Neural cell (in vitro differentiated cells): Measurements from ENCODE around the gene PCGF3. TPM values are rescaled to one million over a fixed set of nuclear protein-coding genes. Genes with fewer than 3 reads are reported as not detected.

Experiments used
- H2AFZ ChIP-seq: fragments of 200-600, 300-800 bp; sonication (generic), shearing (Covaris generic); 2 replicates; pipeline ENCODE4 v1.6.0; 2014; ENCODE audit warnings: low read depth, mild to moderate bottlenecking, antibody characterized with exemption, low read length, moderate library complexity
- H3F3A ChIP-seq: fragments of 200-600 bp; shearing (Covaris generic); 2 replicates; pipeline ENCODE4 v1.6.1; 2016; ENCODE audit warnings: mild to moderate bottlenecking, moderate library complexity, mixed read lengths, antibody characterized with exemption, low read length; ENCODE audit not compliant: insufficient read depth, poor library complexity, severe bottlenecking
- H3K27ac ChIP-seq: fragments of 200-600, 300-800 bp; sonication (generic), shearing (Covaris generic); 2 replicates; pipeline ENCODE4 v1.5.1; 2014; ENCODE audit warnings: mild to moderate bottlenecking, low read length, moderate library complexity
- H3K27me3 ChIP-seq: fragments of 300-800, 200-600 bp; sonication (generic), shearing (Covaris generic); 2 replicates; pipeline ENCODE4 v1.6.0; 2014; ENCODE audit warnings: mild to moderate bottlenecking, low read depth, low read length, moderate library complexity; ENCODE audit not compliant: insufficient read depth
- H3K36me3 ChIP-seq: fragments of 300-800, 200-600 bp; sonication (generic), shearing (Covaris generic); 2 replicates; pipeline ENCODE4 v1.5.1; 2014; ENCODE audit warnings: mild to moderate bottlenecking, antibody characterized with exemption, low read length, moderate library complexity; ENCODE audit not compliant: insufficient read depth
- H3K4me2 ChIP-seq: fragments of 300-800, 200-600 bp; sonication (generic), shearing (Covaris generic); 2 replicates; pipeline ENCODE4 v1.6.0; 2014; ENCODE audit warnings: mild to moderate bottlenecking, low read length
- H3K4me3 ChIP-seq: fragments of 300-800, 200-600 bp; sonication (generic), shearing (Covaris generic); 2 replicates; pipeline ENCODE4 v1.5.1; 2014; ENCODE audit warnings: mild to moderate bottlenecking, low read length, moderate library complexity
- H3K79me2 ChIP-seq: fragments of 200-600 bp; shearing (Covaris generic); replicated peaks from 2 replicates; pipeline ENCODE4 v1.6.0; 2014; ENCODE audit warnings: mild to moderate bottlenecking, low read length, moderate library complexity; ENCODE audit not compliant: insufficient read depth
- H3K9ac ChIP-seq: fragments of 300-800, 200-600 bp; sonication (generic), shearing (Covaris generic); 2 replicates; pipeline ENCODE4 v1.6.1; 2016; ENCODE audit warnings: mild to moderate bottlenecking, low read length, mixed read lengths
- H3K9me2 ChIP-seq: fragments of 200-600 bp; shearing (Covaris generic); 2 replicates; pipeline ENCODE4 v1.6.1; 2016; ENCODE audit warnings: mild to moderate bottlenecking, low read length, mixed read lengths; ENCODE audit not compliant: insufficient read depth
- H3K9me3 ChIP-seq: fragments of 200-600, 300-800 bp; sonication (generic), shearing (Covaris generic); 2 replicates; pipeline ENCODE4 v1.6.1; 2016; ENCODE audit warnings: mild to moderate bottlenecking, mixed run types, low read length, moderate library complexity, mixed read lengths
- H4K20me1 ChIP-seq: fragments of 200-600 bp; shearing (Covaris generic); 2 replicates; pipeline ENCODE4 v1.6.1; 2016; ENCODE audit warnings: mild to moderate bottlenecking, mixed run types; ENCODE audit not compliant: insufficient read depth
- CTCF ChIP-seq: fragments of 450-650 bp; IDR thresholded peaks from 2 replicates; pipeline ENCODE4 v1.5.1; 2014; ENCODE audit warnings: antibody characterized with exemption, mild to moderate bottlenecking, moderate library complexity; ENCODE audit not compliant: poor library complexity, severe bottlenecking
- EP300 ChIP-seq: fragments of 450-650 bp; conservative IDR thresholded peaks from 2 replicates; pipeline ENCODE4 v1.6.1; 2014; ENCODE audit warnings: antibody characterized with exemption, mild to moderate bottlenecking, moderate library complexity; ENCODE audit not compliant: poor library complexity, severe bottlenecking
- EZH2 ChIP-seq: fragments of 200-600, 300-800 bp; shearing (Covaris generic), sonication (generic); IDR thresholded peaks from 2 replicates; pipeline ENCODE4 v1.6.1; 2014; ENCODE audit warnings: antibody characterized with exemption, low read length, borderline replicate concordance, mild to moderate bottlenecking; ENCODE audit not compliant: insufficient read depth, poor library complexity, severe bottlenecking
- MXI1 ChIP-seq: fragments of 450-650 bp; conservative IDR thresholded peaks from 2 replicates; pipeline ENCODE4 v1.6.1; 2014; ENCODE audit warnings: antibody characterized with exemption, mild to moderate bottlenecking; ENCODE audit not compliant: poor library complexity, severe bottlenecking
- POLR2AphosphoS5 ChIP-seq: IDR thresholded peaks from 2 replicates; pipeline ENCODE4 v1.6.1; 2012
- RAD21 ChIP-seq: fragments of 450-650 bp; conservative IDR thresholded peaks from 2 replicates; pipeline ENCODE4 v1.6.1; 2014; ENCODE audit warnings: antibody characterized with exemption, mild to moderate bottlenecking, moderate library complexity
- REST ChIP-seq: IDR thresholded peaks from 2 replicates; pipeline ENCODE4 v1.6.1; 2012; ENCODE audit warnings: borderline replicate concordance
- SMC3 ChIP-seq: fragments of 450-650 bp; conservative IDR thresholded peaks from 2 replicates; pipeline ENCODE4 v1.6.1; 2014; ENCODE audit warnings: antibody characterized with exemption, mild to moderate bottlenecking, moderate library complexity; ENCODE audit not compliant: poor library complexity
- TAF1 ChIP-seq: IDR thresholded peaks from 2 replicates; pipeline ENCODE4 v1.6.1; 2012; ENCODE audit warnings: low read depth
- polyA plus RNA-seq: library from polyadenylated mRNA; depleted of rRNA; stranded (reverse); fragments of >200 nt; gene quantifications from 2 replicates; pipeline ENCODE4 v1.2.3, GENCODE V29; 2014

Gene PCGF3
- polyA plus RNA-seq, 1 donor from 2014 or later, result 117 TPM

- Histone ChIP-seq H3K27ac (no peak overlapping the region), H4K20me1 (peaks cover 26% of the 10 kb centered on the region), H3K9me3 (no peaks in the 10 kb centered on the region), H3K9ac (no peak overlapping the region), H3K27me3 (no peaks in the 10 kb centered on the region), H3K36me3 (no peaks in the 10 kb centered on the region), H3K4me2 (no peak overlapping the region), H2AFZ (no peak overlapping the region), H3K9me2 (no peaks in the 10 kb centered on the region), H3F3A (no peaks in the 10 kb centered on the region), H3K79me2 (peaks cover 42% of the 10 kb centered on the region), H3K4me3 (no peak overlapping the region)
- TF ChIP-seq POLR2AphosphoS5, result no peak
- no peak for TF ChIP-seq RAD21
- no peak for TF ChIP-seq MXI1
- no peak for TF ChIP-seq EP300
- TF ChIP-seq SMC3, result no peak
- no peak for TF ChIP-seq TAF1
- no peak for TF ChIP-seq EZH2
- TF ChIP-seq REST, result no peak
- no peak for TF ChIP-seq CTCF
These were observed 12.8 kb downstream of the PCGF3 start for GRCh38 chr4:718460-718859.

- Histone ChIP-seq H3K9ac (no peak overlapping the region), H3K27me3 (no peaks in the 10 kb centered on the region), H3K27ac (no peak overlapping the region), H3K79me2 (peaks cover 46% of the 10 kb centered on the region), H4K20me1 (peaks cover 13% of the 10 kb centered on the region), H3K4me3 (no peak overlapping the region), H3F3A (no peaks in the 10 kb centered on the region), H3K36me3 (no peaks in the 10 kb centered on the region), H3K9me2 (no peaks in the 10 kb centered on the region), H3K9me3 (no peaks in the 10 kb centered on the region), H2AFZ (no peak overlapping the region), H3K4me2 (no peak overlapping the region)
- TF ChIP-seq EP300 (no peak), POLR2AphosphoS5 (no peak), EZH2 (no peak), REST (no peak), TAF1 (no peak), MXI1 (no peak), RAD21 (no peak), SMC3 (no peak), CTCF (no peak)
These were observed 14.7 kb downstream of the PCGF3 start for GRCh38 chr4:720111-720860.
